Stimulated activated CD4-positive, alpha-beta T cell treated with anti-CD3 and anti-CD28 coated beads, Interleukin-2, amount 100 ng/mL, for 4 hours (primary cell): ENCODE measurements around the gene STK4.
A peak's percentile ranks its signal among the peaks of the same experiment; 100 is the strongest.

Experiments
- DNase-seq: peaks from one replicate; pipeline ENCODE4 v3.0.0-alpha.2; 2020; ENCODE audit warnings: low read depth

Gene STK4

GRCh38 chr20:45087814-45088213 is 121.5 kb downstream of the STK4 start:
- no peak for DNase-seq

DNA sequence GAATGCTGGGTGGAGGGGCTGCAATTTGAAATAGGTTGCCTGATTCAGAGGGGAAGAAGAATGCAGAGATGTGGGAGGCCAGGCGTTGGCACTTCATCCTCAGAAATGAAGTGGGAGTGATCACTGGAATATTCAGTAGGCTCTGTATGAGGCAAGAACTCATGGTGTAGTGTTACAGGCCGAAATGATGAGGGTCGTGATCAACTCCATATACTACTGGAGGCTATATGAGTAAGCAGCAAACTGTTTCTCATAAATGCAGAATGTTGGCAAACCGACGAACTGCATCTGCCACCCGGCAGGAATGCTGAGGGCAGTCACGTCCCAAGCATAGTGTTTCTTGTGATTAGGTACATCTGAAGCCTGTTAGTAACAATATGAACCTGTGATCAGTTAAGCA is 121.9 kb downstream of the STK4 start:
- DNase-seq: no peak

DNA sequence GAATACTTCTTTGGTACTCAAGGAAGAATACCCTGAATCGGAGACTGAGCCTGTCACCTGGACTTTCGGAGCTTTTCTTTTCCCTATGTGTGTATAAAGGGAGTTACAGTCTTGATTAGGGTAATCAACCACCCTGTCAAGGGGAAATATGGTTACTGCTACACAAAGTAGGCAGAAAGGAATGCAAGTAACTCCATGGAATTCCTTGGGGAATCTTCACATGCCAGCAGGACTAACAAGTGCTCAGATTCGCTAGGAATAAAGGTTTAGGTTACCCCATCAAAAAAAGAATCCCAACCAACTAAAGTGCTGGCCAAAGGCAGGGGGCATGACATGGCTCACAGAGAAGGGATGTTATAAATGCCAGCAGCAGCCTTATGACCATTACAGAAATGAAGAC is 124.2 kb downstream of the STK4 start:
- no peak for DNase-seq

DNA sequence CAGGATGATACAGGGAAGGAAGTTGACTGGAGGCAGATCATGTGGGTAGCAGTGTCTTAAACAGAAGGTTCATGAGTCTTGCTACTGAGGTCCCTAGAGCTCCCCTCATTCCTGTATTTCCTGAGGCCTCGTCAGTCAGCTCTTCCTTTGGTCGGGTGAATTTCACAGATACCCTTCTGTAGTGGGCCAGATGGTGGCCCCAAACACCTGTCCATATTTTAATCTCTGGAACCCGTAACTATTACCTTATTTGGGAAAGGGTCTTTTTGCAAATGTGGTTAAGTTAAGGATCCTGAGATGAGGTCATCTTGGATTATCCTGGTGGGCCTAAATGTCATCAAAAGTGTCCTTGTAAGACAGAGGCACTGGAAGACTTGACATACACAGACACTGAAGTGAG is 125.1 kb downstream of the STK4 start:
- DNase-seq: no peak

DNA sequence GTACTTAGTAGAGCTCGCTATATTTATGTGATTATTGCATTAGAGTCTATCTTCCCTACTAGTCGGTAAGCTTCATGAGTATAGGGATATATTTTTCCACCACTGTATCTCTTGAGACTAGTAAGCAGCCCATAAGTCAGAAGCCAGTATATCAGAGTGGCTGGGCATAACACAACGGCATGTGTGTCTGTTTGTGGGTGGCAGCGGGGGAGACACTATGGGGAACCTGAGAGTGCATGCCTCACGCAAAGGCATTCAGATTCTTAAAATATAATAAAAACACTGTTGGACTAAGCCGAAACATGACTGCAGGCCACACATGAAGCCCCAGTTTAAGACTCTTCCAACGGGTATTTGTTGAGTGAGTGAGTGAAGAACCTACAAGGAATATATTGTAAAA is 126.6 kb downstream of the STK4 start:
- no peak for DNase-seq

DNA sequence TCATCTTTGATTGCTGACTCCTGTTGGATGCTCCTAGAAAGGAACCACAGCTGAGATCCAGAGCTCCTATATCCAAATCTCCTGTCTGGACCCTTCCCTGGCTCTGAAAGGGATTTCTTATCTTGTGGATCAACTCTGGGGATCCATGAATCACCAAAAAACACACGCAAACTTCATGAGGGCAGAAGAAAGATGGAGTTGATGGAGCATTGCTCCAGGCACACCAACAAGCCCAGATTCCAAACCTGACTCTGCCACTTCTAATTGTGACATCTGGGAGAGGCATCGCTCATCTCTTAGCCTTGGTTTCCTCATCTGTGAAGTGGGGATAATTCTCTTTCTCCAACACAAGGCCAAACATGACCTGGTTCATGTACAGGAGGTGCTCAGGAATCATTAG is 127.9 kb downstream of the STK4 start:
- no peak for DNase-seq

- no peak for DNase-seq
These were observed 128.7 kb downstream of the STK4 start for GRCh38 chr20:45094864-45095574.

DNA sequence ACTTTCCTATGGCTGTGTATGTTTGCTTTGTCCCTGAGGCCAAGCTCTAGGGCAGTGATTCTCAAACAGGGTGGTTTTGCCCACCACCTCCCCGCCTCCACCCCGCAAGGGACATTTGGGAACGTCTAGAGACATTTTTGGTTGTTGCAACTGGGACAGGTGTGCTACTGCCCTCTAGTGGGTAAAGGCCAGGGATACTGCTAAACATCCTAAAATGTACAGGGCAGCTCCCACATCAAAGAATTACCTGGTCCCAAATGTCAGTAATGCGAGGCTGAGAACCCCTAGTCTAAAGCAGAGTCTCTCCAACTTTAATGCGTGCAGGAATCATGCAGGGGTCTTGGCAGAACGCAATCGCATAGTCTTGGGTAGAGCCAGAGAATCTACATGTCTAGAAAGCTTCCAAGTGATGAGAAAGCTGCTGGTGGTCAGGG is 129.5 kb downstream of the STK4 start:
- DNase-seq: peak; percentile 48

- DNase-seq: no peak
These were observed 130.5 kb downstream of the STK4 start for GRCh38 chr20:45096781-45097180.

- peak; percentile 16 for DNase-seq
These were observed 131.3 kb downstream of the STK4 start for GRCh38 chr20:45097485-45098102.

- no peak for DNase-seq
These were observed 131.9 kb downstream of the STK4 start for GRCh38 chr20:45098103-45098773.

DNA sequence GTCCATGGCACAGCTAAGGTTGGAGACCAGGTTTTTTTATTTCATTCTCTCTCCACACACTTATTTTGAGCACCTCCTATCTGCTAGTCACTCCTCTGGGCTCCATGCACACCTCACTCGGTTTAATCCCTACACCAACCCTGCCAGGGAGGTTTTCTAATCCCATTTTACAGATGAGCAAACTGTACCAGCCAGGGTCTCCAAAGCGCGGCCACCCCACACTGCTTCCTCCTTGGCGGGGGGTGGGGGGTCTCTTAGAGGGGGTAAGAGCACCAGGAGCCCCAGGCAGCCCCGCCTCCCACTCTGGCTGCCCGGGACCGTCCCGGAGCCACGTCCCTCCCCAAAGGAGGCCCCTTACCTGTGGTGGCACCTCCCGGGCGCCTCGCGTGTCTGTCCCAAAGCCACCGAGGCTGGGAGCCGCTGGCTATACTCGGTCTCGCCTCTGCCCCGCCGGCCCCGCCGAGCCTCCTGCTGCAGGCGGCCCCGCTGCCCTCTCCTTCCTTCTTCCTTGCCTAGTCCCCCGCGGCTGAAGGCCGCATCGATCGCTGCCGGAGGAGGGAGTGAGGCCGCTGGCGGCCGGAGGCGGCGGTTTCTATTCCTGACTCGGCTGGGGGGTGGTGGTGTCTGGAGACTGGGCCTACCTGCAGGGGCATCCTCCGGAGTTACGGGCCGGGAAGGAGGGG is 134.4 kb downstream of the STK4 start, which contains the start of gene KCNS1:
KCNS1 (minus strand) TSS at position 565 of the 683 bp plus-strand sequence. CDS start 1,891 bp downstream, outside the sequence.
- DNase-seq: no peak

DNA sequence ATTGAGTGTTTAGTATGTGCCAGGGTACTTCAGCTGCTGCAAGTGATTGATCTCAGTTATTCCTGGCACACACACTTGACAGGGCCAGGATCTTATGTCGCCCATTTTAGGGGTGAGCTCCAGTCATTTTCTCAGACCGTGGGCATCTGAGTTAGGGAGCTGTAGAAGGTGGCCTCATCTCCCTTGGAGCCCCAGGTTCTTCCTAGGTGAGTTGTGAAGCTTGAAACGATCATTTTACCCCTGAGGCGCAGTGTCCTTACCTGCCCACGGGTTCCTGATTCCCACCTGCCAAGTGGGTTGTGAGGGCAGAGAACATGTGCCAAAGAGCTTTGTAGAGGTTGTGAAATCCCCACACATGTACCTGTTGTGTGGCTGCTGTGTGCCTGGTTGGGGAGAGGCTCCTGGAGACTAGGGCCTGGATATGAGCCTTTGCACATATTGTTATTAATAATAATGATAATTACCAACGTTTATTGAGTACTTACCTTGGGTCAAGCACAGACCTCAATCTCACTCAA is 135.1 kb downstream of the STK4 start:
- no peak for DNase-seq

GRCh38 chr20:45103072-45103471 is 136.8 kb downstream of the STK4 start:
- no peak for DNase-seq

DNA sequence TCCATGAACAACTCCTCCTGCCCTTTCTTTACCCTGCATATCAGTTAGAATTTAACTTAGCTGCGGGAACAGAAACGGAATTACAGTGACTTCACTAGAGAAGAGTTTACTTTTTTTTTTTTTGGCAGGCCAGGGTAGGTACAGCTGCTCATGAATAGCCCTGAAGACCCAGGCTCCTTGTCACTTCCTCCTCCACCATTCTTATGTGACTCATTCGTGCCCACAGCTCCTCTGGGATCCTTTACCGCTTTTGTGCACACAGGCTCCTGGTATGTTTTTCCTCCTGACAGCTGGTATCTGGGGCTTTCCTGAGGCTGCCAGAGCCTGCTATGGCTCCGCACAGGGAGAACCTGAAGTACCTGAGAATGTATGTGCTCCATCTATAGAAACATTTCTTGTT is 138.5 kb downstream of the STK4 start:
- DNase-seq: no peak

GRCh38 chr20:45105317-45105716 is 139.0 kb downstream of the STK4 start:
- no peak for DNase-seq

DNA sequence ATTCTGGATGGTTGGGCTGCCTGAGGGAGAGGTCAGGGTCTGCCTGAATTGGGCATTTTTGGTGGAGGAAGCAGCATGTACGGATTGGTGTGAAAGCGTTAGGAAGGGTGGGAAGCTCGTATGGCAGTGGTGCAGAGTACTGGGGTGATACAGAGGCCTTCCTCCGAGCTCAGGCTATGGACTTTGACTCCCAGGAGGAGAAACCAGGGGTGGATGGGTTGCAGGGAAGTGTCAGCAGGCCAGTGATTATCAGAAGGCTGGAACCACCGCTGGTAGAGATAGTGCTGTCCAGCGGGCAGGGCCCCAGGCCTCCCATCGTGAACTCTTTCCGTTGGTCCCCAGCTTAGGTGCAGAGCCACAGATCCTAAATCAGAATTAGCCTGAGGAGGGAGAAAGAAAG is 143.3 kb downstream of the STK4 start:
- no peak for DNase-seq

GRCh38 chr20:45110301-45110700 is 144.0 kb downstream of the STK4 start:
- DNase-seq: no peak

DNA sequence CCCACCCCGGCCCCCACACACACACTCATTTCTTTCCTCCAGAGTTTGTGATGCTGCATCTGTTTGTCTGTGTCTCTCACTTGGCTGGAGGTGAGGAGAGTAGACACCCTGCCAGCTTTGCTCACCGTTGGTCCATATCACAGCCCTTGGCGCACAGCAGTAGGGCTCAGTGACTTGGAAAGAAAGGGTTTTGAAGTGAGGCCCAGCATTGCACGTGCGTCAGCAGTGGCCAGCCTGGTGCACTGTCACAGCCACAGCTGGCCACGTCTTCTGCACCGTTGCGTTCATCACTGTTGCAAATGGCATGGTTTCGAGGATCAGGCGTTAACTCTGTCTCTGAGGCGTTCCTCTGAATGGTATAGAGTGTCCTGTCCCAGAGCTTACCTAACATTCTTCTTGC is 145.0 kb downstream of the STK4 start:
- no peak for DNase-seq

- DNase-seq: no peak
These were observed 145.6 kb downstream of the STK4 start for GRCh38 chr20:45111799-45112471.

DNA sequence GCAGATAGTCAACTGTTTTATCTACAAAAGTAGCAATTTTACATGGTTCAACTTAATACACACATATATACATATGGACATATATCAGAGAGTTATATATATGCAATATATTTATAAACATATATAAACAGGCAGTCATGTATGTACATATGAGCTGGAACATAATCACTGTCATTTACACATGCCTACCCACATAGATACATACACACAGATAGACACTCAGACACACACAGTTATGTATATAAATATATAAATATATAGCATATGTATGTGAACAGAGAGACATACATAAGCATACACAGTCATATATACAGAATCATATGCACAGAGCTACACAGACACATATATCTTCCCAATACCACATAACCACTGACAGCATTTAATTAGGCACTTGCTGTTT is 146.4 kb downstream of the STK4 start:
- no peak for DNase-seq

- no peak for DNase-seq
These were observed 147.6 kb downstream of the STK4 start for GRCh38 chr20:45113865-45114264.
